A549 (cell line): ENCODE data around the gene DDX43.
"Not testable (repeated sequence)": the region's sequence is repeated elsewhere in the genome, so short reads cannot be mapped to it uniquely, and the experiment has no call there.

Experiments
- BHLHE40 ChIP-seq: IDR thresholded peaks from 2 replicates; pipeline ENCODE4 v1.6.1; 2012; ENCODE audit warnings: low read depth, low read length, inconsistent platforms
- CTCF ChIP-seq: fragments of >200 bp; sonication (Bioruptor Twin); formaldehyde crosslinking; IDR thresholded peaks from 3 replicates; pipeline ENCODE4 v1.5.1; 2016
- EP300 ChIP-seq, 2 experiments: fragments of >200 bp; sonication (Bioruptor Twin); formaldehyde crosslinking; IDR thresholded peaks; 2 replicates in 1 of 2; 3 replicates in 1 of 2; pipeline ENCODE4 v1.6.1; 2016 to 2017
- ESRRA ChIP-seq: fragments of 150-350 bp; IDR thresholded peaks from 2 replicates; pipeline ENCODE4 v1.6.1; 2014; ENCODE audit warnings: mild to moderate bottlenecking, low read length, borderline replicate concordance
- KDM1A ChIP-seq: fragments of 200-600 bp; sonication (generic); IDR thresholded peaks from 2 replicates; pipeline ENCODE4 v1.6.1; 2016; ENCODE audit warnings: low read depth, mild to moderate bottlenecking
- MAFK ChIP-seq: fragments of 450-650 bp; IDR thresholded peaks from 2 replicates; pipeline ENCODE4 v1.6.1; 2014; ENCODE audit not compliant: partially characterized antibody
- MAZ ChIP-seq: fragments of 150-350 bp; IDR thresholded peaks from 2 replicates; pipeline ENCODE4 v1.6.1; 2014; ENCODE audit warnings: antibody characterized with exemption, low read depth, low read length, borderline replicate concordance
- PHF8 ChIP-seq: fragments of 200-600 bp; sonication (generic); IDR thresholded peaks from 2 replicates; pipeline ENCODE4 v1.6.1; 2016; ENCODE audit warnings: low read depth, mild to moderate bottlenecking, antibody characterized with exemption, moderate library complexity, borderline replicate concordance
- POLR2A ChIP-seq: IDR thresholded peaks from 2 replicates; pipeline ENCODE4 v1.6.1; 2012; ENCODE audit warnings: mild to moderate bottlenecking, low read length
- RAD21 ChIP-seq, 2 experiments: fragments of >200 bp in 1 of 2; sonication (Bioruptor Twin) in 1 of 2; formaldehyde crosslinking in 1 of 2; IDR thresholded peaks in 1 of 2; conservative IDR thresholded peaks in 1 of 2; 2 replicates in 1 of 2; 3 replicates in 1 of 2; pipeline ENCODE4 v1.6.1; 2012 to 2018; ENCODE audit warnings: inconsistent platforms in 1 of 2
- TP53 ChIP-seq: fragments of 250-450 bp; sonication (Bioruptor Pico); IDR thresholded peaks from 2 replicates; pipeline ENCODE4 v1.5.0; 2021; ENCODE audit warnings: mild to moderate bottlenecking, moderate library complexity
- TF ChIP-seq, protein P1 (sequence below): fragments of 200-600 bp; sonication (generic); IDR thresholded peaks from 2 replicates; pipeline ENCODE4 v1.6.1; 2016; ENCODE audit warnings: antibody characterized with exemption, mild to moderate bottlenecking, moderate library complexity
- TF ChIP-seq, protein P2 (sequence below): IDR thresholded peaks from 2 replicates; pipeline ENCODE4 v1.6.1; 2012
- TF ChIP-seq, protein P3 (sequence below): fragments of 450-650 bp; IDR thresholded peaks from 2 replicates; pipeline ENCODE4 v1.6.1; 2014; ENCODE audit warnings: antibody characterized with exemption

DNA sequence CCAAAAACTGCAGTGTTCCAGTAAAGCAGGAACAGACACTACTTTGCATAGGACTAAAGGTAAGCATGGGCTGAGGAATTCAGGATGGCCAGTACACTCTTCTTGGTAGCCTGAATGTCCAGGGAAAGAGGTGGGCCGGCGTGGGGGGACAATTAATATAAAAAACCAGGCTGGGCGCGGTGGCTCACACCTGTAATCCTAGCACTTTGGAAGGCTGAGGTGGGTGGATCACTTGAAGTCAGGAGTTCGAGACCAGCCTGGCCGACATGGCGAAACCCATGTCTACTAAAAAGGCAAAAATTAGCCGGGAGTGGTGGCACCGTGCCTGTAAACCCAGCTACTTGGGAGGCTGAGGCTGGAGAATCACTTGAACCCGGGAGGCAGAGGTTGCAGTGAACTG is 13.1 kb upstream of the DDX43 start:
- TF ChIP-seq CTCF; POLR2A; KDM1A; ESRRA; PHF8; TP53 (CRISPR knock-in tag); EP300 (IDR thresholded peaks at IDR 0.05); MAZ; RAD21 (conservative IDR thresholded peaks at IDR 0.05 in 1 of 2, IDR thresholded peaks at IDR 0.05 in 1 of 2); MAFK; BHLHE40: not testable (repeated sequence)
- TF ChIP-seq, protein P1, sequence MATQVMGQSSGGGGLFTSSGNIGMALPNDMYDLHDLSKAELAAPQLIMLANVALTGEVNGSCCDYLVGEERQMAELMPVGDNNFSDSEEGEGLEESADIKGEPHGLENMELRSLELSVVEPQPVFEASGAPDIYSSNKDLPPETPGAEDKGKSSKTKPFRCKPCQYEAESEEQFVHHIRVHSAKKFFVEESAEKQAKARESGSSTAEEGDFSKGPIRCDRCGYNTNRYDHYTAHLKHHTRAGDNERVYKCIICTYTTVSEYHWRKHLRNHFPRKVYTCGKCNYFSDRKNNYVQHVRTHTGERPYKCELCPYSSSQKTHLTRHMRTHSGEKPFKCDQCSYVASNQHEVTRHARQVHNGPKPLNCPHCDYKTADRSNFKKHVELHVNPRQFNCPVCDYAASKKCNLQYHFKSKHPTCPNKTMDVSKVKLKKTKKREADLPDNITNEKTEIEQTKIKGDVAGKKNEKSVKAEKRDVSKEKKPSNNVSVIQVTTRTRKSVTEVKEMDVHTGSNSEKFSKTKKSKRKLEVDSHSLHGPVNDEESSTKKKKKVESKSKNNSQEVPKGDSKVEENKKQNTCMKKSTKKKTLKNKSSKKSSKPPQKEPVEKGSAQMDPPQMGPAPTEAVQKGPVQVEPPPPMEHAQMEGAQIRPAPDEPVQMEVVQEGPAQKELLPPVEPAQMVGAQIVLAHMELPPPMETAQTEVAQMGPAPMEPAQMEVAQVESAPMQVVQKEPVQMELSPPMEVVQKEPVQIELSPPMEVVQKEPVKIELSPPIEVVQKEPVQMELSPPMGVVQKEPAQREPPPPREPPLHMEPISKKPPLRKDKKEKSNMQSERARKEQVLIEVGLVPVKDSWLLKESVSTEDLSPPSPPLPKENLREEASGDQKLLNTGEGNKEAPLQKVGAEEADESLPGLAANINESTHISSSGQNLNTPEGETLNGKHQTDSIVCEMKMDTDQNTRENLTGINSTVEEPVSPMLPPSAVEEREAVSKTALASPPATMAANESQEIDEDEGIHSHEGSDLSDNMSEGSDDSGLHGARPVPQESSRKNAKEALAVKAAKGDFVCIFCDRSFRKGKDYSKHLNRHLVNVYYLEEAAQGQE: not testable (repeated sequence)
- TF ChIP-seq, protein P2, sequence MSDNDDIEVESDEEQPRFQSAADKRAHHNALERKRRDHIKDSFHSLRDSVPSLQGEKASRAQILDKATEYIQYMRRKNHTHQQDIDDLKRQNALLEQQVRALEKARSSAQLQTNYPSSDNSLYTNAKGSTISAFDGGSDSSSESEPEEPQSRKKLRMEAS: not testable (repeated sequence)
- TF ChIP-seq, protein P3, sequence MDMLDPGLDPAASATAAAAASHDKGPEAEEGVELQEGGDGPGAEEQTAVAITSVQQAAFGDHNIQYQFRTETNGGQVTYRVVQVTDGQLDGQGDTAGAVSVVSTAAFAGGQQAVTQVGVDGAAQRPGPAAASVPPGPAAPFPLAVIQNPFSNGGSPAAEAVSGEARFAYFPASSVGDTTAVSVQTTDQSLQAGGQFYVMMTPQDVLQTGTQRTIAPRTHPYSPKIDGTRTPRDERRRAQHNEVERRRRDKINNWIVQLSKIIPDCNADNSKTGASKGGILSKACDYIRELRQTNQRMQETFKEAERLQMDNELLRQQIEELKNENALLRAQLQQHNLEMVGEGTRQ: not testable (repeated sequence)
